HG02840 (cell line): Measurements from ENCODE around the gene SERPINB1.
"Not testable (repeated sequence)": the region's sequence is repeated elsewhere in the genome, so short reads cannot be mapped to it uniquely, and the experiment has no call there.

Experiments
- ATAC-seq: cut with Tn5 transposase; IDR thresholded peaks from one replicate; pipeline ENCODE4 v1.9.1; 2021; ENCODE audit warnings: mild to moderate bottlenecking, moderate library complexity, moderate number of reproducible peaks; ENCODE audit not compliant: unreplicated experiment, low FRiP score

Gene SERPINB1

GRCh38 chr6:2841264-2842138 lies at the start of gene SERPINB1:
TSS of gene SERPINB1 (minus strand) at chr6:2841863. CDS start at chr6:2840586, 1,277 bp downstream.
- no peak for ATAC-seq

- no peak for ATAC-seq
These were observed 49.5 kb upstream of the SERPINB1 start for GRCh38 chr6:2890976-2891767.

GRCh38 chr6:2885967-2886735 lies 44.5 kb upstream of the SERPINB1 start:
- ATAC-seq: no peak

- no peak for ATAC-seq
These were observed 43.1 kb upstream of the SERPINB1 start for GRCh38 chr6:2884804-2885203.

- ATAC-seq: no peak
These were observed 42.0 kb upstream of the SERPINB1 start for GRCh38 chr6:2883673-2884072.

- no peak for ATAC-seq
These were observed 39.8 kb upstream of the SERPINB1 start for GRCh38 chr6:2881423-2881822.

GRCh38 chr6:2880156-2880555 lies 38.5 kb upstream of the SERPINB1 start:
- not testable (repeated sequence) for ATAC-seq

GRCh38 chr6:2877960-2878359 lies 36.3 kb upstream of the SERPINB1 start:
- ATAC-seq: no peak

- ATAC-seq: no peak
These were observed 35.6 kb upstream of the SERPINB1 start for GRCh38 chr6:2877057-2877882.

- ATAC-seq: no peak
These were observed 34.8 kb upstream of the SERPINB1 start for GRCh38 chr6:2876210-2877056.

GRCh38 chr6:2875359-2876191 lies 33.9 kb upstream of the SERPINB1 start:
- no peak for ATAC-seq

- ATAC-seq: no peak
These were observed 32.0 kb upstream of the SERPINB1 start for GRCh38 chr6:2873643-2874042.

- ATAC-seq: no peak
These were observed 31.0 kb upstream of the SERPINB1 start for GRCh38 chr6:2872423-2873358.

GRCh38 chr6:2871953-2872352 lies 30.3 kb upstream of the SERPINB1 start:
- no peak for ATAC-seq

- no peak for ATAC-seq
These were observed 29.4 kb upstream of the SERPINB1 start for GRCh38 chr6:2871102-2871501.

GRCh38 chr6:2870046-2870636 lies 28.5 kb upstream of the SERPINB1 start:
- no peak for ATAC-seq

GRCh38 chr6:2868637-2869036 lies 27.0 kb upstream of the SERPINB1 start:
- ATAC-seq: no peak
